GM21825 (cell line): Measurements from ENCODE around the gene SDS.

Experiments used
- ATAC-seq: cut with Tn5 transposase; IDR thresholded peaks from one replicate; pipeline ENCODE4 v1.9.1; 2021; ENCODE audit warnings: mild to moderate bottlenecking, moderate library complexity; ENCODE audit not compliant: unreplicated experiment

SDS gene

DNA sequence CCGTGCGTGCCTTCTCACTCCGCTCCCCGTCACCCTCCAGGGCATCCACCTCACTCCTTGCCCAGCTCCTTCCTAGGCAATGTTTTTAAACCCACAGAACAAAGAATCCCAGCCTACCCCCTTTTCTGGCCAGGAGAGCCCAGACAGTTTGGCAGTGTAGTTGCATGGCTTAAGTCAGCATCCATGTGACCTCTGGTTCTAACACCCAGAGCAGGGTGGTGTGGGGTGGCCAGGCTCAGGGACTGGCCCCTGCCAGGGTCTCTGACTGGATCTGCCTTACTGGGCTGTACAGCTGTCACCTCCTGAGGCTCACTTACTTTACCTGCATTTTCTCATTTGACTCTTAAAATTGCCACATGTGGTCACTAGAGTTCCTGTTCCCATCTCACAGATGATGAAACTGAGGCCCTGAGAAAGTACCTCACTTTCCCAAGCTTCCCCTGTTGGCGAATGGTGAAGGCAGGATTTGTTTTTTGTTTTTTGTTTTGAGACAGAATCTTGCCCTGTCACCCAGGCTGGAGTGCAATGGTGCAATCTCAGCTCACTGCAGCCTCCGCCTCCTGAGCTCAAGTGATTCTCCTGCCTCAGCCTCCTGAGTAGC, 18.3 kb downstream of the SDS start:
- no peak for ATAC-seq

DNA sequence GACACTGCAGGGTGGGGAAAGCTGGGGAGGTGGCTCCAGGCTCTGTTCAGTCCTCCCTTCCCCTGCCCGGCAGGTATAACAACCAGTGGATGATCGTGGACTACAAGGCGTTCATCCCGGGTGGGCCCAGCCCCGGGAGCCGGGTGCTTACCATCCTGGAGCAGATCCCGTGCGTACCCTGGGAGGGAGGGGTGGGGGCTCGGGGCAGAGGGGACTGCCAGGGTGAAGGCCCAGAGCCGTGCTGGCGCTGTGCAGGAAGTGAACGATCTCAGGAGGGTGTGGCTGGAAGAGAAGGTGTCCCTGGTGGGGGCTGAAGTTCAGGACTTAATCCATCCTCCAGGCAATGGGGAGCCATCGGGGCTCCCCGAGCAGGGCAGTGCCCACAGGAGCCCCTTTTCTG, 18.9 kb downstream of the SDS start:
- ATAC-seq: no peak

DNA sequence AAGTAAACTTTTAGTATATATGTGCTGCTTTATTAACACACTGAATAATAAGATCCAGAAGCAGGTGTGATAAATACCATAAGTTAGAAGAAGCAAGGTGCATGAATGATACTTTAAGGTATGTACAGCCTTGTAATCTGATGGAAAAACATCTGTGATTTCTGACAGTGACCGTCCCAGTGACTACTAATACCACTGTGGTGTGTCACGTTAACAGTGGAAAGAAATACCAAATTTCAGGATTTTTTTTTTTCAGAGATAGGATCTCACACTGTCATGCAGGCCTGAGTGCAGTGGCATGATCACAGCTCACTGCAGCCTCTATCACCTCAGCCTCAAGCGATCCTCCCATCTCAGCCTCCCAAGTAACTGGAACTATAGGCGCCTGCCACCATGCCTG, 21.5 kb downstream of the SDS start:
- no peak for ATAC-seq

- no peak for ATAC-seq
Measured at GRCh38 chr12:113381220-113381619, 22.5 kb downstream of the SDS start.

GRCh38 chr12:113378291-113378690, 25.4 kb downstream of the SDS start:
- ATAC-seq: no peak

GRCh38 chr12:113374823-113375428, 28.8 kb downstream of the SDS start:
- ATAC-seq: no peak

DNA sequence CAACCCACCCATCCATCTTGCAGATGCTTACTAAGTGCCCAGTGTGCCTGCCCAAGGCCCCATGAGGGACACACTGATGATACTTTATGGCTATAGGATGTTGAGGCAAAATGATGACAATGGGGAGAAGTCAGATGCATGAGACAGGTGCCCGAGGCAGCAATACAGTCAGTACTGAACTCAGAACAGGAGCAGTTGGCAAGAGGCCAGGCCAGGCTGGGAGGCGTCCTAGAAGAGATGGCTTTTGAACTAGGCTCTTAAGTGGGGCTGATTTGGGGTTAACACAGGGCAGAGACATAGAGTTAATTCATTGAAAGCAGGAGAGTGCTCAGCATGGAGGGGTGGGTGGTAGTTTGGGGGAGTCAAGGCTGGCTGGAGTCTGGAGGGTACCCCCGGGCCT, 29.7 kb downstream of the SDS start:
- ATAC-seq: no peak

DNA sequence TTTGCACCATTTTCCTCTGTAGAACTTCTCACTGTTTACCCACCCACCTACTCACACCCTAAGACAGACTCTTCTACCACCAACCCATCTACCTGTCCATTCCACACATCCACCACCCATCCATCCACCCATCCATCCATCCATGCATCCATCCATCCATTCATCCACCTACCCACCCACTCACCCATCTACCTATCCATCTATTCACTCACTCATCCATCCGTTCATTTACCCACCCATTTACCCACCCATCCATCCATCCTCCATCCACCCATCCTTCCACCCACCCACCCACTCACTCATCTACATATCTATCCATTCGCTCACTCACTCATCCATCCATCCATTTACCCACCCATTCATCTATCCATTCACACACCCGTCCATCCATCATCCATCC, 30.2 kb downstream of the SDS start:
- no peak for ATAC-seq

DNA sequence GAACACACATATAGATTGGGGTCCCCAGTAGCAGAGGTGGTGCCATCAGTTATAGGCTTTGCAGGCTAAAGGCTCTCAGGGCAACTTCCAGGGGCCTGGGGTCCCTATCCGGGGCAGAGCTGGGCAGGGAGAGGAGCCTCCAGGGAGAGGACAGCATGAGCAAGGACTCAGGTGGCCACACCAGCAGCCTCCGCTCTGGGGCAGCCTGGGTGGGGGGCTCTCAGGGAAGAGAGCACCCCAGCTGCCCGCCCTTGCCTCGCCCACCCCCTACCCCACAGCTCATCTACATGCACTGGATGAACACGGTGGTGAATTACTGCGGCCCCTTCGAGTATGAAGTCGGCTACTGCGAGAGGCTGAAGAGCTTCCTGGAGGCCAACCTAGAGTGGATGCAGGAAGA, 31.3 kb downstream of the SDS start:
- ATAC-seq: no peak

DNA sequence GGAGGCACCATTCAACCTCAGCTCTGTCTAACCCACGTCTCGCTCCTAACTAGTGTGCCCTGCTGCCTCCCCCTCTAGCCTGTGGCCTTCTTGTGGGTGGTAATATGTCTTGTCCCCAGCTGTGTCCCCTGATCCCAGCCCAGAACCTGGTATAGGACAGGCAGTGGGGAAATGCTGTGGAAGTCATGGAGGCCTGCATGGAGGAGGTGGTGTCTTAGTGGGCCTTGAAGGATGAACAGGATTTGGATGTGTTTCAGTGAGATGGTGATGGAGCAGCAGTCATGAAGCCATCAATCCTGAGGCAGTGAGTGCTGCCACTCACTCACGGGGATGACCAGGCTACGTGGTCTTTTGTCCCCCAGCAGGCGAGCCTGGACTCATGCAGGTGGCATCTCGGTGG, 31.9 kb downstream of the SDS start:
- no peak for ATAC-seq

DNA sequence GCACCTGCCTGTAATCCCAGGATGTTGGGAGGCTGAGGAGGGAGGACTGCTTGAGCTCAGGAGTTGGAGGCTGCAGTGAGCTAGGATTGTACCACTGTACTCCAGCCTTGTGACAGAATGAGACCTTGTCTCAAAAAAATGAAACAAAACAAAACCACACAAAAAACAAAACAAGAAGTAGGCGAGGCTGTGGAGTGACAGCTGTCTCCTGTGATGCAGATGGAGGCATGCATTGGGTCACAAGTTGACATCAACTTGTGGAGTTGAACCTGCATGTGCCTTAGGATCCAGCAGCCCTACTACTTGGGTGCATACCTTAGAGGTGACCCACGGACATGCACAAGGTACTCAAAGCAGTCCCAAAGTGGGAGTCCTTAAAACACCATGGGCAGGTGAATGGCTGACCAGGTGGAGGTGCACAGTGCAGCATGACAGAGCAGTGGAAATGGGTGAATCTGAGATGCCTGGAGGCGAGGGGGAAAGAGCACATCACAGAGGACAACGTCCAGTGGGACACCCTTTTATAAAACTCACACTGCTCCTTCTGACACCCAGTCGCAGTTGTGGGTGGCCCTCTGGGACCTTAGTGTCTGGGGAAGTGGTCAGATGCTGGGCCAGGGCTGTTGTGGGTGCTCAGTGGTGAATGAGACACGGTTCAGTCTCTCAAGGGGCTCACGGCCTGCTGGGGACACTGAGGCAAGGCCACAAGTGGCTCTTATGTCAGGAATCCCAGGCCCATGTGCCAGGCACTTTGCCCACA, 32.6 kb downstream of the SDS start:
- ATAC-seq: no peak

- no peak for ATAC-seq
Measured at GRCh38 chr12:113369391-113369985, 34.2 kb downstream of the SDS start.

DNA sequence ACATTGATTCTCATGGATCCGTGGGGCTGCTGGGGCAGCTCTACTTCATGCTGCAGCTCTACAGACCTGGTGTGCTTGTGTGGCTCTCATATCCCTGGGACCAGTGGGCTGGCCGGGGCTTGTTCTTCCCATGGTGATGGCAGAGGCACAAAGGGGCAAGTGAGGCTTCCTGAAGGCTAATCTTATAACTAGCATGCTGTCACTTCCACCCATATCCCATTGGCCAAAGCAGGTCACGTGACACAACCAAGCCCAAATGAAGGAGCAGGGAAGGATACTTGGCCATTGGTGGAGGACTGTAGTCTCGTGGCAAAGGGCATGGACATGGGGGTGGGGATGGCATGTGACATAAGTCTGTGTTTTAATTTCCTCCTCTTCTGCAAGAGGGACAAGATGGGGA, 35.4 kb downstream of the SDS start:
- ATAC-seq: no peak

DNA sequence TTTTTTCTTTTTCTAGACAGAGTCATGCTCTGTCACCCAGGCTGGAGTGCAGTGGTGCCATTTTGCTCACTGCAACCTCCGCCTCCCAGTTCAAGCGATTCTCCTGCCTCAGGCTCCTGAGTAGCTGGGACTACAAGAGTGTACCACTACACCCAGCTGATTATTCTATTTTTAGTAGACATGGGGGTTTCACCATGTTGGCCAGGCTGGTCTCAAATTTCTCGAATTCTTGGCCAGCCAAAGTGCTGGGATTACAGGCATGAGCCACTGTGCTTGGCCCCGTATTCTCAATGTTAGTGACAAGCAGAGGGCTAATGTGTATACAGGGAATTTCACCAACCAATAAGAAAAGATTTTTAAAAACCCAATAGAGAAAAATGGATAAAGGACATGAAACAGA, 36.9 kb downstream of the SDS start:
- ATAC-seq: no peak

GRCh38 chr12:113365639-113366395, 37.9 kb downstream of the SDS start:
- ATAC-seq: no peak

DNA sequence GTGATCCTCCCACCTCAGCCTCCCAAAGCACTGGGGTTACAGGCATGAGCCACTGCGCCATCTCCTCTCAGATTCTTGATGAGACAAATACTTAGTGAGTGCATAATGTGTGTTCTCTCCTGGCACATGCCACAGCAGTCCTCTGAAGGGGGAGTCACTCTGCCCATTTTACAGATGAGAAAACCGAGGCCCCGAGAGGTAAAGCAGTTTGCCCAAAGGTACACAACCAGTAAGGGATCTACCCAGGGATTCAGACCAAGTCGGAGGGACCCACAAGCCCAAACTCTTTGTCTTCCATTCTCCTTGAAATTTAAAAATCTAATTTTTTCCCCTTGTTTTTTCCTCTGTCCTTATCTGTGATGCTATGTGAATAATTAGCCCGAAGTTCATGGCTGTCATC, 39.0 kb downstream of the SDS start:
- ATAC-seq: no peak

DNA sequence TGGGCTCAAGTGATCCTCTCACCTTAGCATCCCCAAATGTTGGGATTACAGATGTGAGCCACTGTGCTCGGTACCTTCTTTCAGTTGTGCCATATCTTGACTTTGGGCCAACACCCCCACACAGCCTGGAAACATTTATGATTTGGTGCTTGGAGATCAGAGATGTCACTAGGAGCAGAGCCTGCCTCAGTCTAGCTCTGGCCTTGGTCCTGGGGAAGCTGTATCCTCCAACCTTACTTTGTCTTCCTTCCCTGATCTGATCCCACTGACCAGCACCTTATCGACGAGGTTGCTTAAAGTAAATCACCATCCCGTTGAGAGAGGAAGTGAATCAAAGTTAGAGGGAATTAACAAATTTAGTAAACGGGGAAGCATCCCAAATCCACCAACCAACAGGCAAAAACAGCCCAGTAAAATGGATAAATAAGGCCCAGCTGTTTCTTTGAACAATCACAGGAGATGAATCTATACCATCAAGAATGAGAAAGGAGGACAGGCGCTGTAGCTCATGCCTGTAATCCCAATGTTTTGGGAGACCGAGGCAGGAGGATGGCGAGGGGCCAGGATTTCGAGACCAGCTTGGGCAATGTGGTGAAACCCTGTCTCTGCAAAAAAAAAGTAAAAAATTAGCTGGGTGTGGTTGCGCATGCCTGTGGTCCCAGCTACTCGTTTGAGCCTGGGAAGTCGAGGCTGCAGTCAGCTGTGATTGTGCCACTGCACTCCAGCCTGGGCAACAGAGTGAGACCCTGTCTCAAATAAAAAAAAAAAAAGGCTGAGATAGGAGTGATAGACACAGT, 41.9 kb downstream of the SDS start:
- ATAC-seq: no peak

DNA sequence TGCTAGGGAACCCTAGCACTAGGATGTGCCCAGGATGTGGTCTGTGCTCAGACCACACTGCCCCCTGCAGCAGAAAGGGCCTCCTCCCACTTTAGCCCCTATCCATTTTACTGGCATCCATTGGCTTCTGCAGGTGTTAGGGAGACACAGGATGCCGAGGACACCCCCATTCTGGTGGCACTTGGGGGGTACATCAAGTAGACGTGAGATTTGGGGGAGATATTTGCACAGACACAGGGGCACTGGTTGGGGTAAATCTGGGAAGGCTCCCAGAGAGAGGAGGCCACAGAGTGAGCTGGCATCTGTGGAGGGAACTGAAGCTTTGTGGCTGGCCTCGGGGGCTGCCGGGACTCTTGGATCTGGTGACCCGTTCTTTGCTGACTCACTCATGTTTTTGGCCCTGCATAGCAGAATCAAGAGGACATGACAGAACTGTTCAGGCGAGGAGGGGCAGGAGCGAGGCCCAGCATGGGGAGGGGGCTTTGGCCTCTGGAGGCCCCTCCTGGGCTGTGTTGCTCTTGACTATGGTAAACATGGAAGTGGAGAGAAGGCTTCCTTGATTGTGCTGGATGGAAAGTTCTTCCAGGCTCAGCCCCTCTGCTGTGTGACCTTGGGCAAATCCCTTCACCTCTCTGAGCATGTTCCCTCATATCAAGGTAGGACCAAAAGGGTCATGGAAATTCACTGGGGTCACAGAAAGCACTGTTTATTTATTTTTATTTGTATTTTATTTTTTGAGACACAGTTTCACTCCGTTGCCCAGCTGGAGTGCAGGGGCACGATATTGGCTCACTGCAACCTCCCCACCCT, 43.5 kb downstream of the SDS start:
- no peak for ATAC-seq

DNA sequence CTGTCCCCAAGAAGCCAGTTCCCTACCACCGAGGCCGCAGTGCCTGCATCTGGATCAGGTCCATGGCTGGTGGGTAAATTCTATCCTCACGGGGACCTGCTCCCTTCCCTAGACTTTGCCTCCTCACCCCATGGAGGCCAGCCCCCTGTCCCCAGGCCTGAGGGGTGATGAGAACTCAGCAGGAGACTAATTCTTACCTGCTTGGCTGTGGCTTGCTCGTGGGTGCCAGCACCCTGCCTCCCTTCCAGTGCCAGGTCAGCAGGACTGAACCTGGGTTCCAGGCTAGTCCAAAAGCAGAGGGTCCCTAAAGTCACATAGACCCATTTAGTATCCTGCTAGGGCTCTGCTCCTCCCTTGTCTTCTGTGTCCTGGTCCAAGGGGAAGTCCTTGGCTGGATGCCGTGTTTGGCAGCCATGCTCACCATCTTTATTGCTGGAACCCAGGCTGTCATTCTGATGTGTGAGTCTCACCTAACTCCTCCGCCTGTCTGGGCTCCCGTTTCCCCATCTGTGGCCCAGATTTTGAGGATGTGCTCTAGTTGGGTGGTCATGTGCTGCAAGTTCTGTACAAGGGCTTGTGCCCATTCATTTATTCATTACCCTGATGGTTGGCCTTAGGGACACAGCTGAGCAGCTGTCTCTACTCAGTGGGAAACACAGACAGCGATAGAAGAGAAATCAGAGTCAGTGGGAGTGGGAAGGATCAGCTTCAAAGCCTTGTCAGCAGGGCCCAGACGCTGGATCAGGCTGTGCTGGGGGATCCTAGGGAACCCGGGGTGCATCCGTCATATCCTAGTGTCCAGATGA, 44.4 kb downstream of the SDS start:
- no peak for ATAC-seq
